HG03108 (cell line): Measurements from ENCODE around the gene GALNTL6.
"Not testable (repeated sequence)": the region's sequence is repeated elsewhere in the genome, so short reads cannot be mapped to it uniquely, and the experiment has no call there.

Source experiments
- ATAC-seq: cut with Tn5 transposase; IDR thresholded peaks from one replicate; pipeline ENCODE4 v1.9.1; 2021; ENCODE audit warnings: moderate library complexity; ENCODE audit not compliant: unreplicated experiment

The GALNTL6 gene

GRCh38 chr4:172897046-172897445 is 1083.8 kb downstream of the GALNTL6 start:
- no peak for ATAC-seq

GRCh38 chr4:172898715-172899114 is 1085.5 kb downstream of the GALNTL6 start:
- no peak for ATAC-seq

- ATAC-seq, result no peak
Observed at GRCh38 chr4:172899861-172900260, 1086.7 kb downstream of the GALNTL6 start.

- no peak for ATAC-seq
Observed at GRCh38 chr4:172900900-172901299, 1087.7 kb downstream of the GALNTL6 start.

- not testable (repeated sequence) for ATAC-seq
Observed at GRCh38 chr4:172912468-172912867, 1099.3 kb downstream of the GALNTL6 start.

- not testable (repeated sequence) for ATAC-seq
Observed at GRCh38 chr4:172917403-172917802, 1104.2 kb downstream of the GALNTL6 start.

GRCh38 chr4:172919269-172919668 is 1106.1 kb downstream of the GALNTL6 start:
- ATAC-seq, result no peak

GRCh38 chr4:172927096-172927814 is 1114.1 kb downstream of the GALNTL6 start:
- ATAC-seq, result no peak

GRCh38 chr4:172928347-172928746 is 1115.1 kb downstream of the GALNTL6 start:
- no peak for ATAC-seq

GRCh38 chr4:172938072-172938829 is 1125.0 kb downstream of the GALNTL6 start:
- no peak for ATAC-seq

- no peak for ATAC-seq
Observed at GRCh38 chr4:172938870-172939269, 1125.7 kb downstream of the GALNTL6 start.

GRCh38 chr4:172942840-172943239 is 1129.6 kb downstream of the GALNTL6 start:
- no peak for ATAC-seq

GRCh38 chr4:172945611-172946010 is 1132.4 kb downstream of the GALNTL6 start:
- ATAC-seq, result no peak

GRCh38 chr4:172946503-172946902 is 1133.3 kb downstream of the GALNTL6 start:
- ATAC-seq, result no peak

- no peak for ATAC-seq
Observed at GRCh38 chr4:172947594-172947993, 1134.4 kb downstream of the GALNTL6 start.

GRCh38 chr4:172950990-172951389 is 1137.8 kb downstream of the GALNTL6 start:
- ATAC-seq, result no peak

GRCh38 chr4:172951679-172952451 is 1138.7 kb downstream of the GALNTL6 start:
- no peak for ATAC-seq

GRCh38 chr4:172953896-172954568 is 1140.8 kb downstream of the GALNTL6 start:
- ATAC-seq, result no peak

- ATAC-seq, result not testable (repeated sequence)
Observed at GRCh38 chr4:172956340-172956739, 1143.1 kb downstream of the GALNTL6 start.

GRCh38 chr4:172957216-172957615 is 1144.0 kb downstream of the GALNTL6 start:
- no peak for ATAC-seq
